ENCODE results near the gene OR10D3.

The OR10D3 gene

DNA sequence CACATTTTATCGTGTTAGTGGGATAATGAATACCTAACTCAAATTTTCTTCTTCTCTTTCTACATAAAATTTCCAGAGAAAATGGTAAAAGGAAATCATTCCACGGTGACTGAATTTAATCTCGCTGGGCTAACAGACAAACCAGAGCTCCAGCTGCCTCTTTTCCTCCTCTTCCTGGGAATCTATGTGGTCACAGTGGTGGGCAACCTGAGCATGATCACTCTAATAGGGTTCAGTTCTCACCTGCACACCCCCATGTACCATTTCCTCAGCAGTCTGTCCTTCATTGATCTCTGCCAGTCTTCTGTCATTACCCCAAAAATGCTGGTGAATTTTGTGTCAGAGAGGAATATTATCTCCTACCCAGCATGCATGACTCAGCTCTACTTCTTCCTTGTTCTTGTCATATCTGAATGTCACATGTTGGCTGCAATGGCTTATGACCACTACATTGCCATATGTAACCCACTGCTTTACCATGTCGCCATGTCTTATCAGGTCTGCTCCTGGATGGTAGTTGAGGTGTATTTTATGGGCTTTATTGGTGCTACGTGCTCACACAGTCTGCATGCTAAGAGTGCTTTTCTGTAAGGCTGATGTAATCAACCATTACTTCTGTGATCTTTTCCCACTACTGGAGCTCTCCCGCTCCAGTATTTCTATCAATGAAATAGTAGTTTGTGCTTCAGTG lies 24.1 kb downstream of the OR10D3 start:
- TF ChIP-seq GATA3 (IDR thresholded peaks at IDR 0.05; ENCODE audit: low read depth, low read length) (no peak), GATA2 (IDR thresholded peaks at IDR 0.05; ENCODE audit: low read depth, low read length) (no peak)

DNA sequence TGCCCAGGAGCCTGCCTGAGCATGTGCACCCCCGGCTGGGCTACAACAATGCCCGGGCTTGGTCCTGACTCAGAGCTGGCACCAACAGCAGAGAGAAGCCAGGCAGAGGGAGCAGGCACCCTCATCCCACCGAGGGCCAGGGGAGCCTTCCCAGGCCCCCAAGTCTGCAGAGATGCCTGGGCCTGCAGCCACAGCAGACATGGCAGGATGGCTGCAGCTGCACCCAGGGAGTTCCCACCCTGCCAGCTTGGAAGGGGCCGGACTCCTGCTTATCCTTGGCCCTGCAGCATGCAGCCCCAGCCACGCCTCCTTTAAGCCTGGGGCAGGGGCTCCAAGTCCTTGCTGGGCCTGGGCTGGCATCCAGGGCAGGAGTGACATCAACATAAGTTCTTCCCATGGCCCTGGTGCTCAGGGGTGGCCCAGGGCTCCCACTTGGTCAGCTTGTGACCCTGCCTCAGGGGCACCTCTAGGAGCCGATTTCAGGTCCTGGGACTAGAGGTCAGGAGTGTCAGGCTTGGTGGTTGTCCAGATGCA lies 26.7 kb downstream of the OR10D3 start:
- TF ChIP-seq GATA2 (IDR thresholded peaks at IDR 0.05; ENCODE audit: low read depth, low read length), result no peak
- no peak for TF ChIP-seq GATA3 (IDR thresholded peaks at IDR 0.05; ENCODE audit: low read depth, low read length)

DNA sequence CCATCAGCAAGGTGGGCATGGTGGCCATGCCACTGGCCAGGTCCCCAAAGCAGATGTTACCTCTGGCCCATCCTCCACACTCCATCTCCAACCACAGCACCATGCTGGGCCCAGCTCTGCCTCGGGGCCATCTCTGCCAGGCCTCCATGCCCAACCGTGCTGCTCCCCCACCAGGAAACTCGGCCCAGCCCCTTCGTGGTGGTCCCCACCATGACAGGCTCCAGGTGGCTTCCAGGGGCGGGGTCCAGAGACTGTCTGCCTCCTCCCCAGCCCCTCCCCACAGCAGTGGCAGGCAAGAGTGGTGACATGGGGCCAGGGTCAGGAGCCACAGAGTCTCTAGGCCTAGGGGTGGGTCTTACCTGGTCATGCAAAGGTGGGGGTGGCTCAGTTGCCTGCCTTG lies 27.3 kb downstream of the OR10D3 start:
- TF ChIP-seq GATA2 (IDR thresholded peaks at IDR 0.05; ENCODE audit: low read depth, low read length) (no peak), GATA3 (IDR thresholded peaks at IDR 0.05; ENCODE audit: low read depth, low read length) (no peak)

DNA sequence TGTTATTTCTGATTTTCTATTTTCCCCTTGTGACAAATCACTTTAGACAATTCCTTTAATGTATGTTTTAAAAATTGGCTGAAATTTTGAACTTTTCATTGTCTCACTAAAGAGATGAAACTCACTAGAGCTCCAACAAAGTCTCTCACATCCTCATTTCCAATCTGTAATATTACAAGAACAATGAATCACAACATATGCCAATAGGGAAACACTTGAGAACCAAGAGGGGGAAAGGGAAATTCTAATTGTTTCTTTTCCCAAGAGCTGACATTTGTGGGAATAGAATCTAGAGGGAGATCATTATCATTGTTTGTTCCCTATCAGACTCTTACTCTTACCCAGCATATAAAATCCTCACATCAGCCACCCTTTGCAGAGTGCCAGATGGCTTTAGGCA lies 28.2 kb downstream of the OR10D3 start:
- TF ChIP-seq GATA2 (IDR thresholded peaks at IDR 0.05; ENCODE audit: low read depth, low read length), result no peak
- TF ChIP-seq GATA3 (IDR thresholded peaks at IDR 0.05; ENCODE audit: low read depth, low read length), result no peak

DNA sequence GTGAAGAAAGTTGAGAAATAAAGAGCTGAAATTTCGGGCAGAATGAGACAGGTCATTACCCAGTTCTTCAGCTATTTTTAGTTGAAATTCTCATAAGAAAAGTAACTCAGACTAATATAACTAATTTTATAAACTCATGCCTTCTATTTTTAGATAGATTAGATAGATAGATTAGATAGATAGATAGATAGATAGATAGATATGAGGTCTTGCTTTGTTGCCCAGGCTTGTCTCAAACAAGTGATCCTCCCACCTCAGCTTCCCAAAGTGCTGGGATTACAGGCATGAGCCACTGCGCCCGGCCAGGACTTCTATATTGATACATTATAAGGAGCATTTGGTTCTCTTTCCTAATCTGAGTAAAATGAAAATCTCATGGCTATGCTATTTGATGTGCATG lies 30.9 kb downstream of the OR10D3 start:
- TF ChIP-seq GATA2 (IDR thresholded peaks at IDR 0.05; ENCODE audit: low read depth, low read length) (no peak), GATA3 (IDR thresholded peaks at IDR 0.05; ENCODE audit: low read depth, low read length) (no peak)

DNA sequence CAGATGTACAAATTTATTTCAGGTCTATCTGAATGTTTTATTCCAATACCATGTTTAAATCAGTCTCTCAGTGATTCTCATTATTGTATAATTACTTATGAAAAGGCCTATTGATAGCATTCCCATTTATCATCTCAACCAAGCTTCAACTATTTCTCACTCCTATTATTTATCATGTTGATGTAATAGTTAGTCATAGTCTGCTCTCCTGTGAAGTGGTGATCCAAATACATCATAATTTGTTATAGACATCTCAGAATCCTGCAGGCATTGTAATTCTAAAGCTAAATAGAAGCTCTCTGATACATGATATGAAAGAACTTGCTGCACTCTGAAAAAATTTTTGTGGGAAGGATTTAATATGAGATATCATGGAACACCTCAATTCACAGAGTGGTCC lies 36.0 kb downstream of the OR10D3 start:
- TF ChIP-seq GATA3 (IDR thresholded peaks at IDR 0.05; ENCODE audit: low read depth, low read length) (no peak), GATA2 (IDR thresholded peaks at IDR 0.05; ENCODE audit: low read depth, low read length) (no peak)

DNA sequence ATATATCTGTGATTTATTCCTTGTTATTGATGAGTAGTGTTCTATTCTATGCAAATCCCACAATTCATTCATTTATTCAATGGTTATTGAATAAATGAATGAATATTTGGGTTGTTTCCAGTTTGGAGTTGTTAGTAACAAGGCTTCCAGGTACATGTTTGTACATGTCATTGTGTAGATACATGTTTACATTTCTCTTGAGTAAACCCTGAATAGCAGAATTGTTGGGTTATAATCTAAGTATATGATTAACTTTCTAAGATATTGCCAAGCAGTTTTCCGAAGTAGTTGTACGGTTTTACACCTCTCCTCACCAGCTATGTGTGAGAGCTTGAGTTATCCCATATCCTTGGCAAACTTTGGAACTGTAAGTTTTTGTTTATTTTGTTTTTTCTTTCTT lies 39.3 kb downstream of the OR10D3 start:
- no peak for TF ChIP-seq GATA3 (IDR thresholded peaks at IDR 0.05; ENCODE audit: low read depth, low read length)
- TF ChIP-seq GATA2 (IDR thresholded peaks at IDR 0.05; ENCODE audit: low read depth, low read length), result no peak

DNA sequence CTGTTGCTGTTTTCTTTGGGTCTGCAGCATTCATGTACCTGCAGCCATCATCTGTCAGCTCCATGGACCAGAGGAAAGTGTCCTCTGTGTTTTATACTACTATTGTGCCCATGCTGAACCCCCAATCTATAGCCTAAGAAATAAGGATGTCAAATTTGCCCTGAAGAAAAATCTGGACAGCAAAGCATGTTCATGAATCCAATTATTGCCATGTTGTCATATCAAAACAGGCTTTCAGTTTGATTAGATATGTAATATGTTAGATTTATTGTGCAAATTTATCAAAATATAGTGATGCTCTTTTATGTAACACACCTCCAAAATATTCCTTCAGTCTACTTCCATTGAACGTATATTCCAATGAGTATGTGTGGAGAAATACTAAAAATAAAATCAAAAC lies 42.3 kb downstream of the OR10D3 start:
- no peak for TF ChIP-seq GATA3 (IDR thresholded peaks at IDR 0.05; ENCODE audit: low read depth, low read length)
- TF ChIP-seq GATA2 (IDR thresholded peaks at IDR 0.05; ENCODE audit: low read depth, low read length), result no peak

DNA sequence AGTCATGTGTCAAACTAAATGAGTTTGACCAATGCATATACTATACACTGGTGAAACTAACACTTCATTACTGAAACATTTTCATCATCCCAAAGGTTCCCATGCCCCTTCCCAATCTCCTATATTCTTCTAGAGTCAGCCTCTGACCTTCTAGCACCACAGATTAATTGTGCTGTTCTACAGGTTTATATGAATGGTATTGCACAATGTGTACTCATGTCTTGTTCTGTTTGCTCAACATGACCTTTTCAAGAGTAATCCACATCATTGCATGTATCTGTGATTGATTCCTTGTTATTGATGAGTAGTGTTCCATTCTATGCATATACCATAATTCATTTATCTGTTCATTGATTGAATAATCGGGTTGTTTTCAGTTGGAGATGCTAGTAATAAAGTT lies 50.2 kb downstream of the OR10D3 start:
- TF ChIP-seq GATA3 (IDR thresholded peaks at IDR 0.05; ENCODE audit: low read depth, low read length) (no peak), GATA2 (IDR thresholded peaks at IDR 0.05; ENCODE audit: low read depth, low read length) (no peak)

All from SH-SY5Y (cell line).